ENCODE measurements around the gene GDF15.

GDF15 gene

GRCh38 chr19:18428173-18428786, 42.3 kb downstream of the GDF15 start:
- in situ Hi-C loops (cut with MboI; ENCODE audit: low sequenced_read_pairs, unreplicated experiment) = no loop called here
- no peak for TF ChIP-seq CTCF (IDR thresholded peaks at IDR 0.05; ENCODE audit: borderline replicate concordance, control extremely low read depth, extremely low read depth, insufficient read depth, missing control alignments)
- no peak for DNase-seq (ENCODE audit: low spot score)

- peak; percentile 95 for DNase-seq (ENCODE audit: low spot score)
- in situ Hi-C loops (cut with MboI; ENCODE audit: low sequenced_read_pairs, unreplicated experiment) = no loop called here
These were observed 43.1 kb downstream of the GDF15 start for GRCh38 chr19:18428787-18429674.

GRCh38 chr19:18429717-18430416, 43.9 kb downstream of the GDF15 start:
- no peak for TF ChIP-seq CTCF (IDR thresholded peaks at IDR 0.05; ENCODE audit: borderline replicate concordance, control extremely low read depth, extremely low read depth, insufficient read depth, missing control alignments)
- no peak for DNase-seq (ENCODE audit: low spot score)
- in situ Hi-C loops (cut with MboI; ENCODE audit: low sequenced_read_pairs, unreplicated experiment) = no loop called here

More at GRCh38 chr19:18428787-18429674, 43.1 kb downstream of the GDF15 start:
- TF ChIP-seq CTCF (IDR thresholded peaks at IDR 0.05; ENCODE audit: borderline replicate concordance, control extremely low read depth, extremely low read depth, insufficient read depth, missing control alignments) = no peak

- no peak for TF ChIP-seq CTCF (IDR thresholded peaks at IDR 0.05; ENCODE audit: borderline replicate concordance, control extremely low read depth, extremely low read depth, insufficient read depth, missing control alignments)
- in situ Hi-C loops (cut with MboI; ENCODE audit: low sequenced_read_pairs, unreplicated experiment) = no loop called here
- DNase-seq (ENCODE audit: low spot score) = no peak
These were observed 44.6 kb downstream of the GDF15 start for GRCh38 chr19:18430417-18431144.

GRCh38 chr19:18431351-18432197, 45.6 kb downstream of the GDF15 start:
- no peak for TF ChIP-seq CTCF (IDR thresholded peaks at IDR 0.05; ENCODE audit: borderline replicate concordance, control extremely low read depth, extremely low read depth, insufficient read depth, missing control alignments)
- in situ Hi-C loops (cut with MboI; ENCODE audit: low sequenced_read_pairs, unreplicated experiment) = no loop called here
- no peak for DNase-seq (ENCODE audit: low spot score)

All from GM13976 (cell line).